Stimulated activated CD8-positive, alpha-beta memory T cell treated with anti-CD3 and anti-CD28 coated beads, Interleukin-12 subunit alpha, Interleukin-12 subunit beta, amount 100 ng/mL, for 24 hours (primary cell): ENCODE results near the gene EXOC2.
"Not testable (repeated sequence)": the region's sequence is repeated elsewhere in the genome, so short reads cannot be mapped to it uniquely, and the experiment has no call there.

ENCODE experiments used
- DNase-seq: peaks from one replicate; pipeline ENCODE4 v3.0.0-alpha.2; 2020; ENCODE audit errors: extremely low read depth

EXOC2 gene

DNA sequence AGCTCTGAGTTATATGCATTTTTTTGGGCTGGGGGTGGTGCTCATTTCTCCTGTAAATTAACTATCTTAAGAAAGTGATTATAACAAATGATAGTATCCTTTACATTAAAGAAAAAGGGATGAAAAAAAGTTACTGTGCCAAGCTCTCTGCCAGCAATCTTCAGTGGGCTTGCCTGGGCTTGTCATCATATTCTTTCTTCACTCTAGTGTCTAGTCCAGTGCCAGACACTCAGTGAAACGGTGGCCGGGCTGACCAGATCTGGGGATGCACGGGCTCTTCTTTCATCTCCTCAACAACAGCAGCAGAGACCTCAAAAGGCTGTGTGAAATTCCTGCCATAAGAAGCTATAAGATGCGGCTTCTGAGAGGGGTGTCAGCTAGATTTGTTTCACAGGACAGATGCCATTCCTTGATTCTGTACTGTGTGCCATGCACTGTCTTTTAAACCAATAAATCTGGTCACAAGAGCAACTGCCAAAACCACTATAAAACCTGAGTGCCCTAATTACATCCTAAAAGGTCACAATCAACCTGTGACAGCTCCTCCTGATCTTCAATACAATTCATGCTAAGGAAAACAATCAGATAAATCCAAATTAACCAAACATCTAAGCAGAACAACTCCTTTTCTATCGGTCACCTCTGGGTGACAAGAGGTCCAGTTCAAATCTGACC, 12.1 kb downstream of the EXOC2 start:
- DNase-seq = no peak

- no peak for DNase-seq
Measured at GRCh38 chr6:680251-680650, 12.7 kb downstream of the EXOC2 start.

- DNase-seq = no peak
Measured at GRCh38 chr6:679282-679681, 13.7 kb downstream of the EXOC2 start.

GRCh38 chr6:678520-678919, 14.4 kb downstream of the EXOC2 start:
- DNase-seq = no peak

DNA sequence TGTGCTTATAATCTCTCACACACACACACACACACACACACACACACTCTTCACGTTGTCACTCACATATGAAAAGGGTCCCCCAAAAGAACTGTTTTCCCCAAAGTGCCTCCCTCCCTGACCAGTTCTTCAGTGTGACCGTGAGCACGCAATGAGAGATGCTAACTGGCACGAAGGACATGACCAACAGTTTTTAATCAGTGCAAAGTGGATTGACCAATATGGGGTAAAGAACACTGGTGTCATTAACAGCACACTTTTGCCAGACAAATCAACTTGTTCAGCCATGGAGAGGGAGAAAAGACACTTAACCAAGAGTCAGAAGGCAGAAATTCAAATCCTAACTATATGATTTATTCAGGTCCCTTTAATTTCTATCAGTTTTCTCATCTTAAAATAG, 15.0 kb downstream of the EXOC2 start:
- no peak for DNase-seq

DNA sequence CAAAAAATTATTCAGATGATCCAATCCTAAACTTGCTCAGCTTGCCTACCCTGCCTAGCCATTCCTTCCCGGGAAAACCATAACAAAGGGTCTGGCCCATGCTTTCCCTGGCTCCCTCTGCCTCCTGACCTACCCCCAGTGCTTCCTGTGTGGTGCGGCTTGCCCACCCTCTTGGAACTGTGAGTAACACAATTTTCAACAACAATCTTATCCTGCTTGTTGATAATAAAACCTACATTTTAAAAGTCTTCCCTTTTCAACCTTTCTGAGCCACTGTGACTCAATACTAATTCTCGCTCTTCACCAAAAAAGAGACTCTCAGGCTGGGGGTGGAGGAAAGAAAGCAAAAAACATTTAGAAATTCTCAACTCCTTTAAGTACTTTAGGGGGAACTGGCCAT, 18.0 kb downstream of the EXOC2 start:
- DNase-seq = no peak

DNA sequence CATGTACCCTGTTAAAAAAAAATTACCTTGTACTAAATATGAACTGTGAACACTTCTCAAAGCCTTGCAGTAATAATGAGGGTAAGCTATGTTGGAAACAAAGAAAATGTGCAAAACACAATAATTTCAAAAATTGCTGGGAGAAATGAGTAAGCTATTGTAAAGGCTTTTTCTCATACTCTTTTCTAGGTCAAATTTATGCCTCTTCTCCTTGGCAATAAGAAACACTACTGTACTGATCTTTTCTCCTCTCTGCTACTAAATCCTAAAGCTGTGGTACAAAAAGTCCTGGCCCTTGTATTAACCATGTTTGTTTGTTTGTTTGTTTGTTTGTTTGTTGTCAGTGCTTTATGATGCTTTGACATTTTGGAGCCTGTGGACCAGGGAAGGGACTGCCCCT, 18.5 kb downstream of the EXOC2 start:
- no peak for DNase-seq

GRCh38 chr6:667253-667927, 25.5 kb downstream of the EXOC2 start:
- no peak for DNase-seq

DNA sequence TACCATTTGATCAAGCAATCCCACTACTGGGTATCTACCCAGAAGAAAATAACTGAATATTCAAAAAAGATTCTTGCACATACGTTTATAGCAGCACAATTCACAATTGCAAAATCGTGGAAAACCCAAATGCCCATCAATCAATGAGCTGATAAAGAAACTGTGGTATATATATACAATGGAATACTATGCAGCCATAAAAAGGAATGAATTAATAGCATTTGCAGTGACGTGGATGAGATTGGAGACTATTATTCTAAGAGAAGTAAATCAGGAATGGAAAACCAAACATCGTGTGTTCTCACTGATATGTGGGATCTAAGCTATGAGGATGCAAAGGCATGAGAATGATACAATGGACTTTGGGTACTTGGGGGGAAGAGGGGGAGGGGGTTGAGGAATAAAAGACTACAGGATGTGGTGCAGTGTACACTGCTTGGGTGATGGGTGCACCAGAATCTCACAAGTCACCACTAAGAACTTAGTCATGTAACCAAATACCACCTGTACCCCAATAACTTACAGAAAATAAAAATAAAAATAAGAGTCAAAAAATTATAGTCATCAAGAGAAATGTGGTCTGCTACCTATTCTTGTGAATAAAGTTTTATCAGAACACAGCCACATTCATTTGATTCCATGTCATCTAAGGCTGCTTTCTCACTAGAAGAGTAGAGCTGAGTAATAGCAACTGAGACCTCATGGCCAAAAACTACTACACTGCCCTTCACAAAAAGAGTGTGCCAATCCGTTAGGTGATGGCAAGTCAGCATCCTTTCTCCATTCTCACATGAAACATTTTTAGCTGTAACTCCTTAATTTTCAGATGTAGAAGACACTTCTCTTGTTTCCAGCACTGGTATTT, 27.3 kb downstream of the EXOC2 start:
- DNase-seq = no peak

DNA sequence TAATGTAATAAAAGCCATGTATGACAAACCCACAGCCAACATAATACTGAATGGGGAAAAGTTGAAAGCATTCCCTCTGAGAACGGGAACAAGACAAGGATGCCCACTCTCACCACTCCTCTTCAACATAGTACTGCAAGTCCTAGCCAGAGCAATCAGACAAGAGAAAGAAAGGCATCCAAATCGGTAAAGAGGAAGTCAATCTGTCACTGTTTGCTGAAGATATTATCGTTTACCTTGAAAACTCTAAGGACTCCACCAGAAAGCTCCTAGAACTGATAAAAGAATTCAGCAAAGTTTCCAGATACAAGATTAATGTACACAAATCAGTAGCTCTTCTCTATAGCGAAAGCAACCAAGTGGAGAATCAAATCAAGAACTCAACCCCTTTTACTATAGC, 29.2 kb downstream of the EXOC2 start:
- not testable (repeated sequence) for DNase-seq

DNA sequence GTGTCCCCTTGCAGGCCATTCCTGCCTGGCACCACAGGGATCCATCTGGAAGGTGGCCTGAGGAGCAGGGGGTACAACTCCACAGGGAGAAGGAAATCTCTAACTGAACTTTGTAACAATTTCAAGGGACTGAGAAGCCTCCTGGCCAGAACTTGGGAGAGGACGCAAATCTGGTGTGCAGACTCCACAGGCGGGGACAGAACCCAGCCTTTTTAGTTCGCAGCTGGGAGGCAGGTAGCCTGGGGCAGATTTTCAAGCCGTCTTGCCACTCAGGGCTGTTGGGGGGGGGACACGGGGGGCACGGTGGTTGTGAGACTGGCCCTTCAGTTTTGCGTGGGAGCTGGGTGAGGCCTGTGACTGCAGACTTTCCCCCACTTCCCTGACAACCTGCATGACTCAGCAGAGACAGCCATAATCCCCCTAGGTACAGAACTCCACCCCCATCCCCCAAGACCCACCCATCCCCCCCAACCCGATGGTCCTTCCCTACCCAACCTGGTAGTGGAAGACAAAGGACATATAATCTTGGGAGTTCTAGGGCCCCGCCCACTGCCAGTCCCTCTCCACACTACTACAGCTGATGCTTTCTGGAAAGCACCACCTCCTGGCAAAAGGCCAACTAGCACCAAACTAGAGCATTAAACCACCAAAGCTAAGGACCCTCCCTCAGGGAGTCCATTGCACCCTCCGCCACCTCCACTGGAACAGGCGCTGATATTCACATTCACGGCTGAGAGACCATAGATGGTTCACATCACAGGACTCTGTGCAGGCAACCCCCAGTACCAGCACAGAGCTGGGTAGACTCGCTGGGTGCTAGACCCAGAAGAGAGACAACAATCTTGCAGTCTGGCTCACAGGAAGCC, 33.0 kb downstream of the EXOC2 start:
- DNase-seq = no peak

DNA sequence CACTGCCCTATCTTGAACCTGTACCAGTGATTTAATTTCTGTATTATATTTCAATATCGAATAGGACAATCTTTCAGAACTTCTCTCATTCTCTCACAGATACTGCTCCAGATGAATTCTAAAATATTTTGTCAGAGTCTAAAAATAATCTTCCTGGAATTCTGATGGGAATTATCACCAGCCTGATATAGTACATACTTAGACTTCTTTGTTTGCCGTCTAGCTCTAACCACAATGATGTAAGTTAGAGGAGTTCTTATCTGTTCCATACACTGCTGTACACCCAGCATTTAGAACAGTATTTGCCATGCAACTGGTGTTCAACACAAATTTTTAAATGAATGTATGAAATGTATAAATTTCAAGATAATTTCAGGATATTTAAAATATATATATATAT, 34.7 kb downstream of the EXOC2 start:
- no peak for DNase-seq

- DNase-seq = no peak
Measured at GRCh38 chr6:657743-658142, 35.2 kb downstream of the EXOC2 start.

DNA sequence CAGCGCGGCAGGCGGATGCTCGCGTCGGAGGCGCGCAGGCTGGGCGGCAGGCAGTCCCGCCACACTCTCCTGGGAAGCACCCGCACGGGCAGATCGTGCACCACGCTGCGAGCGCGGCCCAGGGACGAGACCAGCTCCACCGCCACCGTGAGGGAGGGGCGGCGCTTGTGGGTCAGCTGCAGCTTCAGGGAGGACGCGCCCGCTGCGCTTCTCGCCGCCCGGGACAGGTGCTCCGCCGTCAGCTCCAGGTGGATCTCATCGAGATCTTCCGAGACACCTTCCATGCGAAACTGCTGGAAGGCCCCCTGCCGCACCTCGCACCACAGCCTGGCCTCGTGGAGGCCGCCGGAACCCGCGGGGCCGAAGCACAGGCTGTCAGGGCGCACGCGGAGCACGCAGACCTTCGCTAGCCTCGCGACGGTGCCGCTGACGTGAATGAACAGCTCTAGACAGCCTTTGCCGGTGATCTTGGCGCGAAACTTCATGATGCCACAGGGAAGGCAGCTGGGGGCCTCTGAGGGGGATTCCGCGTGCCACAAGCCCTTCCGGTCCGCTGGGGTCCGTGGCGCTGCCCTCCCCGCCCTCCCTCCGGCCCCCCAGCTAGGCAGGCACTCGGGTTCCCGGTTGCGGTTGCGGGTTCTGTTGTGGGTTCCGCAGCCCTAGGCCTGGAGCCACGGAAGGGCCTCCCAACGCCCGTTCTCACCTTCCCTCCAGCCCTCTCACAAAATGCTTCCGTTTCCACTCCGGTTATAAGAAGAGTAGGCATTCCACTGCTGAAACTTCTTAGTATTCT, 36.3 kb downstream of the EXOC2 start, which contains the start of gene HUS1B:
Gene HUS1B, minus strand, starts transcription at position 641 of the 793 bp plus-strand sequence. Its CDS starts 156 bp downstream, at position 485.
- DNase-seq = no peak

GRCh38 chr6:654136-654535, 38.8 kb downstream of the EXOC2 start:
- DNase-seq = no peak

DNA sequence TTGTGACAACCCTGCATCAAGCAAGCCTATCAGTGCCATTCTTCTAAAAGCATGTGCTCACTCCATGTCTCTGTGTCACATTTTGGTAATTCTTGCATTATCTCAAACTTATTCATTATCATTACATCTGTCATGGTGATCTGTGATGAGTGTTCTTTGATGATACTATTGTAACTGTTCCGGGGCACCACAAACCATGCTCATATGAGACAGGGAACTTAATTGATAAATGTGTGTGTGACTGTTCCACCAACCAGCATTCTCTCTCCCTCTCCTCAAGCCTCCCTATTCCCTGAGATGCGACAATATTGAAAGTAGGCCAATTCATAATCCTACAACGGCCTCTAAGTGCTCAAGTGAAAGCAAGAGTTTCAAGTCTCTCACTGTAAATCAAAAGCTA, 40.1 kb downstream of the EXOC2 start:
- DNase-seq = no peak

DNA sequence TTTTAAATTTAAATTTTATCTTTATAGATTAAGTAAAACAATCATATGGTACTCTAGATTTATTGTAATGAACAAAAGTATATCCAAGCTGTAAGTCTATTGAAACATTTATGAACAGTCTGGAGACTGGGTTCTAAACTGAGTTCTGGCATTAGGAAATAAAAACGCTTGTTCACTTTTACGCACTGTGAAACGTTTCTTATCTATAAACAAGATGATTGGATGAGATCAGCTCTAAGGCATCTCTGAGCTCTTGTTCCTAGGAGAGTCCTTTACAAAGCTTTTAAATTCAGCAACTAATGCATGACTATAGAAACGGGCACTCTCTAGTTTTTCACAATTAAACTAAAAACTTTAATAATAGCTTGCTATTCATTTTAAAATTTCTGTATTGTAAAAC, 42.8 kb downstream of the EXOC2 start:
- DNase-seq = no peak

- DNase-seq = no peak
Measured at GRCh38 chr6:642805-643204, 50.1 kb downstream of the EXOC2 start.

DNA sequence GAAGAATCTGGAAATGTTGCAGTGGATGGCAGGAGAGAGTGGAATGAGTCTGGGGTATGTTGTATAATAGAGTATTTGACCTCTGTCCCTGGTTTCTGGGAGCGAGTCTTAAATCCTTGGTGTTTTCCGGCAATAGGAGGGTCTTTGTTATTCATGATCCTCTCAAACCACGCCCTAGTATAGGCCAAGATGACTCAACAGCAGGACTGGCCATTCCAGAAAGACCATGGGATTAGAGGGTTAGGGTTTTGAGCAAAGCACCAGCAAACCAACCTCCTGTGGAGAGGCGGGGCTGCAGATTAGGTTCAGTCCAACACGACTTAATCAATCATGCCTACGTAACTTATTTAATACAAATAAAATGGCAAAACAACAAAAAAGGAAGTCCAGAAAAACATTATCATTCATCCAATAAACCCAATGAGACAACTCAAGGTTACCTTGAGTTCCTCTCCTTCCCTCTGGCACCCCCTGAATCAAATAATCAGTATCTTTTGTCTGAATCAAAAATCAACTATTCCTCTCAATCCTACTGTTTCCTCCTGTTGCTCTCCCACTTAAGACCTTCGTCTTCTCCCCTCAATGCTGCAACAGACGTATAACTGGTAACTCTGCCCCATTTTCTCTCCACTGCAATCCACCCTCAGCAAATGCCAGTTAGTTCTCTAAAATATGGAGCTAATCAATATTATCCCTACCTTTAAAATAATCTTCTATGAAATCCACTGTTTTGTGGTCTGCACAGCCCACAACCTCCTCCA, 51.5 kb downstream of the EXOC2 start:
- DNase-seq = no peak

GRCh38 chr6:636488-636887, 56.5 kb downstream of the EXOC2 start:
- DNase-seq = no peak
